GM19324 (cell line): ENCODE measurements around the gene LSAMP.
"Not testable (repeated sequence)": the region's sequence is repeated elsewhere in the genome, so short reads cannot be mapped to it uniquely, and the experiment has no call there.

ENCODE experiments used
- ATAC-seq: cut with Tn5 transposase; IDR thresholded peaks from one replicate; pipeline ENCODE4 v1.9.1; 2021; ENCODE audit warnings: mild to moderate bottlenecking, moderate library complexity; ENCODE audit not compliant: unreplicated experiment, low FRiP score

Gene LSAMP

DNA sequence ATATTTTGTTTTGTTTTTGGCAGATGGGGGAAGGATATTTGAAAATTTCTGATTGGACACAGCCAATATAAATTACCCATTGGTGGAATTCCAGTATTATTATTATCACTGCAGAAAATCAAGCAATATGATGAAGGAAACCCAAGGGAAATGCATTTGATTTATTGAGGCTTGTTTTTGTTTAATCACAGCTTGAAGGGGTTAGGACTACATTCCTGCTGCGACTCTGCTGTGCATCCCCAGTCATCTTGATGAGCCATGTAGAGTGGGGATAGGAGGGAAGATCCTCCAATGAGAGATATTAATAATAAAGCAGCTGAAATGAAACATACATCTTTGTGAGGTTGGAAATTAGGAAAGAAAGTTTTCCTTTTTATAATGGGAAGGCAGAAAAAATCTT is 613.4 kb downstream of the LSAMP start:
- ATAC-seq = no peak

DNA sequence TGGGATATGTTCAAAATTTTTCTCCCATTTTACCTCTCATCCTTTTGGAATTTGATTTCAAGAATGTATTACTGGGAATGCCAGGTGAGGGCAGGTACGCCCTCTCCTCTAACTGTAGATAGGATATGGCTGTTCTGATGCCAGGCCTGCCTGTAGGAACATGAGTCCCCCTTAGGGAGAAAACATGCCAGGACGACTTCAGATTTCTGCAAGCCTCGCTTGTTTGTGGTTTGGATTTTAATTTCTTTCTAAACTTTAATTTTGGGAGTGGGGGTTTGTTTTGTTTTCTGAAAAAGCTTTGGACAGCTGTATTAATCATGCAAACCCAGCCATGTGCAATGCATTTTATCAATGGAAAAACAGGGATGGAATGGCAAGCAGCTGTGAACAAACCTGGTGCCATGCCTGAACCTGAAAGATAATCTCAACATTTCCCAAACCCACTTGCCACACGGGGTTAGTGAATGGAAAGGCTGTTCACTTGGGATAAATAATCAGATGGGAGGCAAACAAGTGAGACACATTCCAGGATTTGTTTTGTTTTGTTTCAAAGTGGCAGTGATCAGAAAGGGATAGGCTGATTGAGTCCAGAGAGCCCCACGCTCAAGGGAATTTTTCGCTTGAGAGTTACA is 614.4 kb downstream of the LSAMP start:
- no peak for ATAC-seq

DNA sequence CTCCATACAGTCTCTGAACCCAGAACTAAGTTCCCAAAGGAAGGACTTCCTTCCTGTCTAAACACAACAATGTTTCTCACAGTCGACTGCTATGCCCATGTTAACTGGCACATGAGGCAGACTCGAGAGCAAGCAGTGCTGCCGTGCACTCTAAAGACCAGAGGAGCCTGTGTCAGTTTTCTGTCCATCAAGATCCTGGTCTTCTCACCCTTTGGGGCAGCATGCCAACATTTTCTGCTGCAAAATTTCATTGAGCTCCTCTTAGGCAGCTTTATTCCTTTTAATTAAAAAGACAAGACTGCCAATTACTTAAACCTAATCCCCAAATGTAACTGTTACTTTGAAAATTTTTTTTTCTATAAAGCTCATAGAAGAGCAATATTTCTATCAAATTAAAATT is 616.9 kb downstream of the LSAMP start:
- ATAC-seq = no peak

- no peak for ATAC-seq
Measured at GRCh38 chr3:115827495-115827894, 617.8 kb downstream of the LSAMP start.

GRCh38 chr3:115825046-115825445 is 620.2 kb downstream of the LSAMP start:
- ATAC-seq = no peak

- ATAC-seq = no peak
Measured at GRCh38 chr3:115823083-115823482, 622.2 kb downstream of the LSAMP start.

GRCh38 chr3:115822579-115822978 is 622.7 kb downstream of the LSAMP start:
- no peak for ATAC-seq

- peak; percentile 85 for ATAC-seq
Measured at GRCh38 chr3:115819785-115820384, 625.4 kb downstream of the LSAMP start.

GRCh38 chr3:115814778-115815380 is 630.4 kb downstream of the LSAMP start:
- no peak for ATAC-seq

DNA sequence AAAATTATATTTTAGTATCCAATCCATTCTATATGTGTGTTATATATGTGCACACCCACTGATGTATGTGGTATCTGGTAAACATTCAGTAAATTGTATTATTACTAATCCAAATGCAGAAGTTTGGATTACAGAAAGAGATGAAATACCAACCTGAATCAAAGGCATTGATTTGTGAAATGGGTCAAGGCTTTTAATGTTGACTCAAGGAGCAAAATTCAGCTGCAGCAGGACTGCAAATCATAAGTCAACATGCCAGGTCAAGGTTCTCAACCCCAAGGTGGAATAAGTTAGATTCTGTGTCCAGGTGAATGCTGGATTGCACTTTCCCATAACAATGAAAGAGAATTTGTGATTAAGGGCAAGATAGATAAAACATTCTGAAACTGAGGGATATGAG is 631.3 kb downstream of the LSAMP start:
- ATAC-seq = no peak

- no peak for ATAC-seq
Measured at GRCh38 chr3:115808816-115809215, 636.5 kb downstream of the LSAMP start.

- ATAC-seq = no peak
Measured at GRCh38 chr3:115808244-115808643, 637.0 kb downstream of the LSAMP start.

GRCh38 chr3:115806501-115806900 is 638.8 kb downstream of the LSAMP start:
- ATAC-seq = no peak

DNA sequence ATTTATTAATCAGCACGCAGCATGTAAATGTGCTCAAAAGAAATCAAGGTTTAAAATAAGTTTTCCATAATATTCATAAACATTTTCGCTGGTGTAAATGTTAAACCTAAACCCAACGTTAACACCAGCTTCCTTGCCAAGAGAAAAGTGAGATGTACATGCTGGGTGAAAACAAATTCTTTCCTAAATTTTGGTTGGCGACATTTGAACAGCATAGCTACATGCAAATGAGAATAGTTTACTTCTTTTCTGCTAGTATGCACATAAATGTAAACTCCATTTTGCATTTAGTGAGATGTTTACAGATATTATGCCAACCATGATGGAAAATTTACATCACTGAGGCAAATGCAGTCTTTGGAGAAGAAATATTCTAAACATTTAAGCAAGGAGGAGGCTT is 639.8 kb downstream of the LSAMP start:
- ATAC-seq = no peak

DNA sequence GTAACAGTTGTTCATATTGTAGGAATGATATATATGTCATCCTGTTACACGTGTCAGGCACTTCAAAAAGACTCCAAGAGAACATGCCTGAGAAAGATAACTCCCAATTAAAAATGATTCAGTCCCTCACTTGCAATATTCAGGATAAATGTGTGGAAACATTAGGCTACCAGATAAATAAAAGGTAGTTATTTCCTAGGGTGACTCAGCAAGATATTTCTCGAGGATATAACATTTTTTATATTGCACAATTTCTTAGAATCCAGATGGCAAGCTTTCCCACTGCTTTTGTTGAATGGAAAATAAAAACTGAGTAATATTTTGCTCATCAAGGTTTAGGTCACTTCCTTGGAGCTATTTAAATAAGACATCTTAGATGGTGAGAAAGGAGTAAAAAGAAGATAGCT is 640.6 kb downstream of the LSAMP start:
- ATAC-seq = no peak

GRCh38 chr3:115804200-115804599 is 641.1 kb downstream of the LSAMP start:
- no peak for ATAC-seq

GRCh38 chr3:115803661-115804060 is 641.6 kb downstream of the LSAMP start:
- ATAC-seq = no peak

DNA sequence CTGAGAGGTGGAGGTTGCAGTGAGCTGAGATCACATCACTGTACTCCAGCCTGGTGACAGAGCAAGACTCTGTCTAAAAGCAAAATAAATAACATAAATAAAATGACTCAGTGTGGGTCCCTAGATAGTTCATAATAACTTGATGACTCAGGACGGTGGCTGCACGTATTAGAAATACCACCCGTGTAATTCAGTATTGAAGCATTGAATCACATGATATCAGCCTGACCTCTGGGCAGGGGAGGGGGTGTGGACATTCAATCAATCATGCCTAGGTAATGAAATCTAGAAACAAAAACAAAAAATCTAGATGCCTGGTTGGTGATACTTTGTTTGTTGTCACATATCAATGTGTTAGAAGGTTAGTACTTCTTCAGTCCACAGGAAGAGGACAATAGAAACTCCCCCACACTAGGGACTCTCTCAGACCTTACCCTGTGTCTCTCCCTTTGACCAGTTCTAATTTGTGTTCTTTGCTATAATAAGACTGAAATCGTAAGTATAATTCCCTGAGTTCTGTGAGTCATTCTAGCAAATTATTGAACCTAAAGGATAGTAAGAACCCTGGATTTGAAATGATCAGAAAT is 644.7 kb downstream of the LSAMP start:
- no peak for ATAC-seq

- ATAC-seq = not testable (repeated sequence)
Measured at GRCh38 chr3:115800065-115800464, 645.2 kb downstream of the LSAMP start.

DNA sequence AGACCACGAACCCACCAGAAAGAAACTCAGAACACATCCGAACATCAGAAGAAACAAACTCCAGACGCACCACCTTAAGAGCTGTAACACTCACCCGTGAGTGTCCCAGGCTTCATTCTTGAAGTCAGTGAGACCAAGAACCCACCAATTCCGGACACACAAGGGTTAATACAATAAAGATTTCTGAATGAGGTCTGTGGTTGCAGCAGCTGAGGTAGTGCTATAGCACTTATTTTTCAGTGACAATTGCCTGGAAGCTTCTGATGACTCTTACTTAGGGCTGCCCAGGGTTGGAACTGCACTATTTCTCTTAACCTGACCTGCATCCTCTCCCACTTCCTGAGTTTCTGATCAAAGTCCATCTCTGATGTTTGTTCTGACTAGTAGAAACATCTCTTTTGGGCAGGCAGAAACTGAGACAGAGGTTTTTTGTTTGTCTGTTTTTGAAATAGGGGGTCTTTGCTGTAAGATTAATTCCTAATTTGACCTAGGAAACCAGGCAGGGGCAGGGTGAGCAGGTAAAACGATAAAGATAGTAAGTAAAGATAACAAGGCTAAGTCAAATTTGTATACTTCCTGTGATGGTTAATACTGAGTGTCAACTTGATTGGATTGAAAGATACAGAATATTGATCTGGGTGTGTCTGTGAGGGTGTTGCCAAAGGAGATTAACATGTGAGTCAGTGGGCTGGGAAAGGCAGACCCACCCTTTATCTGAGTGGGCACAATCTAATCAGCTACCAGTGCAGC is 652.9 kb downstream of the LSAMP start:
- peak; percentile 92 for ATAC-seq
